Mammary epithelial cell (primary cell): ENCODE data around the gene PLEKHA7.

ENCODE experiments used
- CTCF ChIP-seq, 2 donors: IDR thresholded peaks in 1 of 2; conservative IDR thresholded peaks in 1 of 2; 2 replicates each; pipeline ENCODE4 v1.5.1; 2011 to 2012; ENCODE audit warnings: inconsistent platforms in 2 of 2, low read length in 2 of 2, mild to moderate bottlenecking in 2 of 2, control low read depth in 1 of 2, low read depth in 1 of 2; ENCODE audit not compliant: insufficient read depth in 1 of 2; ENCODE audit errors: extremely low read depth in 1 of 2
- EZH2 ChIP-seq: IDR thresholded peaks from 2 replicates; pipeline ENCODE4 v1.6.1; 2012; ENCODE audit warnings: low read length, inconsistent platforms, borderline replicate concordance

- TF ChIP-seq CTCF (conservative IDR thresholded peaks at IDR 0.05 in 1 of 2, IDR thresholded peaks at IDR 0.05 in 1 of 2; ENCODE audit: extremely low read depth in 1 of 2, insufficient read depth in 1 of 2, low read depth in 1 of 2, low read length in 2 of 2) (no peak), EZH2 (no peak)
These were observed 77.6 kb downstream of the PLEKHA7 start for GRCh38 chr11:16936643-16937042.
